ENCODE measurements around the gene AHRR. TPM values are rescaled to one million over a fixed set of nuclear protein-coding genes. Genes with fewer than 3 reads are reported as not detected.

AHRR gene
- total RNA-seq, 1 donor from 2014 or later = 54.9 TPM

GRCh38 chr5:326109-326508 lies 4.6 kb downstream of the AHRR start:
- peaks cover 17% of the 10 kb centered on the region for H3K36me3 Mint-ChIP-seq (ENCODE audit: unreplicated experiment)
- peaks cover 47% of the 10 kb centered on the region for H3K4me1 Mint-ChIP-seq (ENCODE audit: unreplicated experiment)
- no peaks in the 10 kb centered on the region for H3K27me3 Mint-ChIP-seq (ENCODE audit: unreplicated experiment)
- no peak for TF ChIP-seq CTCF (IDR thresholded peaks at IDR 0.05)
- no peak overlapping the region for H3K4me3 Mint-ChIP-seq (ENCODE audit: unreplicated experiment)
- no peak overlapping the region for H3K27ac Mint-ChIP-seq (ENCODE audit: unreplicated experiment)
- peak; percentile 44 for DNase-seq (ENCODE audit: extremely low spot score, unreplicated experiment)
- no peaks in the 10 kb centered on the region for H3K9me3 Mint-ChIP-seq (ENCODE audit: unreplicated experiment)

- Mint-ChIP-seq H3K36me3 (ENCODE audit: unreplicated experiment) (peaks cover 15% of the 10 kb centered on the region), H3K9me3 (ENCODE audit: unreplicated experiment) (no peaks in the 10 kb centered on the region), H3K4me3 (ENCODE audit: unreplicated experiment) (peak overlapping the region; percentile 14), H3K4me1 (ENCODE audit: unreplicated experiment) (peaks cover 56% of the 10 kb centered on the region), H3K27ac (ENCODE audit: unreplicated experiment) (peak overlapping the region; percentile 95), H3K27me3 (ENCODE audit: unreplicated experiment) (no peaks in the 10 kb centered on the region)
- TF ChIP-seq CTCF (IDR thresholded peaks at IDR 0.05) = no peak
- peak; percentile 17 for DNase-seq (ENCODE audit: extremely low spot score, unreplicated experiment)
Measured at GRCh38 chr5:329121-329735, 7.7 kb downstream of the AHRR start.

- no peak for TF ChIP-seq CTCF (IDR thresholded peaks at IDR 0.05)
- H3K36me3 Mint-ChIP-seq (ENCODE audit: unreplicated experiment) = peaks cover 15% of the 10 kb centered on the region
- H3K9me3 Mint-ChIP-seq (ENCODE audit: unreplicated experiment) = no peaks in the 10 kb centered on the region
- H3K27me3 Mint-ChIP-seq (ENCODE audit: unreplicated experiment) = no peaks in the 10 kb centered on the region
- no peak overlapping the region for H3K4me3 Mint-ChIP-seq (ENCODE audit: unreplicated experiment)
- peaks cover 58% of the 10 kb centered on the region for H3K4me1 Mint-ChIP-seq (ENCODE audit: unreplicated experiment)
- H3K27ac Mint-ChIP-seq (ENCODE audit: unreplicated experiment) = peak overlapping the region; percentile 95
- DNase-seq (ENCODE audit: extremely low spot score, unreplicated experiment) = no peak
Measured at GRCh38 chr5:329768-330167, 8.3 kb downstream of the AHRR start.

- Mint-ChIP-seq H3K36me3 (ENCODE audit: unreplicated experiment) (peaks cover 3% of the 10 kb centered on the region), H3K4me3 (ENCODE audit: unreplicated experiment) (no peak overlapping the region), H3K4me1 (ENCODE audit: unreplicated experiment) (peaks cover 62% of the 10 kb centered on the region), H3K9me3 (ENCODE audit: unreplicated experiment) (no peaks in the 10 kb centered on the region), H3K27ac (ENCODE audit: unreplicated experiment) (no peak overlapping the region), H3K27me3 (ENCODE audit: unreplicated experiment) (no peaks in the 10 kb centered on the region)
- DNase-seq (ENCODE audit: extremely low spot score, unreplicated experiment) = no peak
- TF ChIP-seq CTCF (IDR thresholded peaks at IDR 0.05) = no peak
Measured at GRCh38 chr5:332843-333242, 11.3 kb downstream of the AHRR start.

- Mint-ChIP-seq H3K4me1 (ENCODE audit: unreplicated experiment) (peaks cover 57% of the 10 kb centered on the region), H3K36me3 (ENCODE audit: unreplicated experiment) (peaks cover 3% of the 10 kb centered on the region), H3K9me3 (ENCODE audit: unreplicated experiment) (no peaks in the 10 kb centered on the region), H3K27ac (ENCODE audit: unreplicated experiment) (peak overlapping the region; percentile 13), H3K4me3 (ENCODE audit: unreplicated experiment) (no peak overlapping the region), H3K27me3 (ENCODE audit: unreplicated experiment) (no peaks in the 10 kb centered on the region)
- no peak for DNase-seq (ENCODE audit: extremely low spot score, unreplicated experiment)
- no peak for TF ChIP-seq CTCF (IDR thresholded peaks at IDR 0.05)
Measured at GRCh38 chr5:333945-334344, 12.4 kb downstream of the AHRR start.

Data from osteocyte (in vitro differentiated cells).